B cell (primary cell): ENCODE results near the gene CGB8.
A peak's percentile ranks its signal among the peaks of the same experiment; 100 is the strongest.
"Not testable (repeated sequence)": the region's sequence is repeated elsewhere in the genome, so short reads cannot be mapped to it uniquely, and the experiment has no call there.

Source experiments
- EZH2 ChIP-seq: IDR thresholded peaks from 2 replicates; pipeline ENCODE4 v1.6.1; 2012; ENCODE audit warnings: borderline replicate concordance, low read depth, mild to moderate bottlenecking, moderate library complexity, low read length; ENCODE audit not compliant: insufficient read depth, poor library complexity, severe bottlenecking
- TF ChIP-seq, protein P1 (sequence below): fragments of 200-600 bp; IDR thresholded peaks from one replicate; pipeline ENCODE4 v1.8.0; 2022; ENCODE audit warnings: antibody characterized with exemption, mild to moderate bottlenecking

- TF ChIP-seq, protein P1, sequence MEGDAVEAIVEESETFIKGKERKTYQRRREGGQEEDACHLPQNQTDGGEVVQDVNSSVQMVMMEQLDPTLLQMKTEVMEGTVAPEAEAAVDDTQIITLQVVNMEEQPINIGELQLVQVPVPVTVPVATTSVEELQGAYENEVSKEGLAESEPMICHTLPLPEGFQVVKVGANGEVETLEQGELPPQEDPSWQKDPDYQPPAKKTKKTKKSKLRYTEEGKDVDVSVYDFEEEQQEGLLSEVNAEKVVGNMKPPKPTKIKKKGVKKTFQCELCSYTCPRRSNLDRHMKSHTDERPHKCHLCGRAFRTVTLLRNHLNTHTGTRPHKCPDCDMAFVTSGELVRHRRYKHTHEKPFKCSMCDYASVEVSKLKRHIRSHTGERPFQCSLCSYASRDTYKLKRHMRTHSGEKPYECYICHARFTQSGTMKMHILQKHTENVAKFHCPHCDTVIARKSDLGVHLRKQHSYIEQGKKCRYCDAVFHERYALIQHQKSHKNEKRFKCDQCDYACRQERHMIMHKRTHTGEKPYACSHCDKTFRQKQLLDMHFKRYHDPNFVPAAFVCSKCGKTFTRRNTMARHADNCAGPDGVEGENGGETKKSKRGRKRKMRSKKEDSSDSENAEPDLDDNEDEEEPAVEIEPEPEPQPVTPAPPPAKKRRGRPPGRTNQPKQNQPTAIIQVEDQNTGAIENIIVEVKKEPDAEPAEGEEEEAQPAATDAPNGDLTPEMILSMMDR: peak; percentile 47
- TF ChIP-seq EZH2: not testable (repeated sequence)
These were observed 26.0 kb upstream of the CGB8 start for GRCh38 chr19:49074869-49075268.
